Measurements from ENCODE around the gene GIGYF2.

DNA sequence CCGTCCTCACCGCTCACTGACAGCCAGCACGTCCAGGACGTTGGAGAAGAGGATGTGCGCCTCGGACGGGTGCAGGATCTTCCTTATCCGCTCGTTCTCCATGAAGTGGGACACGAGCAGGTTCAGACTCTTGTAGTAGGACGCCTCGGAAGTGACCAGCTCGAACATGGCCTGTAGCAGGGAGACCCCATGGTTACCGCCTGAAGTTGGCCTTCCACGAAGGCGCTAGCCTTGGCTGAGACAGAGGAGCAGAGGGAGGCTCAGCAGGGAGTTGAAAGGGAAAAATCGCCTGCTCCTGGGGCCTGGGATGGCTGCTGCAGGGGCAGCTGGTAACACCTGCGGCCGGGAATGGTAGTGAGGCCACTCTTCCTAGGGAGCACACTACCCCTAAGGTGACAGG, 197.6 kb downstream of the GIGYF2 start:
- TF ChIP-seq EZH2 (IDR thresholded peaks at IDR 0.05): no peak
- TF ChIP-seq POLR2A (IDR thresholded peaks at IDR 0.05; ENCODE audit: borderline replicate concordance, extremely low read depth, insufficient read depth, insufficient read length): no peak
- no peak for TF ChIP-seq FOSL1 (IDR thresholded peaks at IDR 0.05; ENCODE audit: low read depth)
- no peak for TF ChIP-seq SIN3A (IDR thresholded peaks at IDR 0.05; ENCODE audit: low read depth)
- TF ChIP-seq, protein P1, sequence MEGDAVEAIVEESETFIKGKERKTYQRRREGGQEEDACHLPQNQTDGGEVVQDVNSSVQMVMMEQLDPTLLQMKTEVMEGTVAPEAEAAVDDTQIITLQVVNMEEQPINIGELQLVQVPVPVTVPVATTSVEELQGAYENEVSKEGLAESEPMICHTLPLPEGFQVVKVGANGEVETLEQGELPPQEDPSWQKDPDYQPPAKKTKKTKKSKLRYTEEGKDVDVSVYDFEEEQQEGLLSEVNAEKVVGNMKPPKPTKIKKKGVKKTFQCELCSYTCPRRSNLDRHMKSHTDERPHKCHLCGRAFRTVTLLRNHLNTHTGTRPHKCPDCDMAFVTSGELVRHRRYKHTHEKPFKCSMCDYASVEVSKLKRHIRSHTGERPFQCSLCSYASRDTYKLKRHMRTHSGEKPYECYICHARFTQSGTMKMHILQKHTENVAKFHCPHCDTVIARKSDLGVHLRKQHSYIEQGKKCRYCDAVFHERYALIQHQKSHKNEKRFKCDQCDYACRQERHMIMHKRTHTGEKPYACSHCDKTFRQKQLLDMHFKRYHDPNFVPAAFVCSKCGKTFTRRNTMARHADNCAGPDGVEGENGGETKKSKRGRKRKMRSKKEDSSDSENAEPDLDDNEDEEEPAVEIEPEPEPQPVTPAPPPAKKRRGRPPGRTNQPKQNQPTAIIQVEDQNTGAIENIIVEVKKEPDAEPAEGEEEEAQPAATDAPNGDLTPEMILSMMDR (IDR thresholded peaks at IDR 0.05 in 2 of 3, conservative IDR thresholded peaks at IDR 0.05 in 1 of 3; ENCODE audit: borderline replicate concordance in 1 of 3, insufficient read depth in 1 of 3, low read depth in 2 of 3, low read length in 2 of 3): no peak
- TF ChIP-seq EZH2phosphoT487 (IDR thresholded peaks at IDR 0.05; ENCODE audit: borderline replicate concordance): no peak
- TF ChIP-seq, protein P2, sequence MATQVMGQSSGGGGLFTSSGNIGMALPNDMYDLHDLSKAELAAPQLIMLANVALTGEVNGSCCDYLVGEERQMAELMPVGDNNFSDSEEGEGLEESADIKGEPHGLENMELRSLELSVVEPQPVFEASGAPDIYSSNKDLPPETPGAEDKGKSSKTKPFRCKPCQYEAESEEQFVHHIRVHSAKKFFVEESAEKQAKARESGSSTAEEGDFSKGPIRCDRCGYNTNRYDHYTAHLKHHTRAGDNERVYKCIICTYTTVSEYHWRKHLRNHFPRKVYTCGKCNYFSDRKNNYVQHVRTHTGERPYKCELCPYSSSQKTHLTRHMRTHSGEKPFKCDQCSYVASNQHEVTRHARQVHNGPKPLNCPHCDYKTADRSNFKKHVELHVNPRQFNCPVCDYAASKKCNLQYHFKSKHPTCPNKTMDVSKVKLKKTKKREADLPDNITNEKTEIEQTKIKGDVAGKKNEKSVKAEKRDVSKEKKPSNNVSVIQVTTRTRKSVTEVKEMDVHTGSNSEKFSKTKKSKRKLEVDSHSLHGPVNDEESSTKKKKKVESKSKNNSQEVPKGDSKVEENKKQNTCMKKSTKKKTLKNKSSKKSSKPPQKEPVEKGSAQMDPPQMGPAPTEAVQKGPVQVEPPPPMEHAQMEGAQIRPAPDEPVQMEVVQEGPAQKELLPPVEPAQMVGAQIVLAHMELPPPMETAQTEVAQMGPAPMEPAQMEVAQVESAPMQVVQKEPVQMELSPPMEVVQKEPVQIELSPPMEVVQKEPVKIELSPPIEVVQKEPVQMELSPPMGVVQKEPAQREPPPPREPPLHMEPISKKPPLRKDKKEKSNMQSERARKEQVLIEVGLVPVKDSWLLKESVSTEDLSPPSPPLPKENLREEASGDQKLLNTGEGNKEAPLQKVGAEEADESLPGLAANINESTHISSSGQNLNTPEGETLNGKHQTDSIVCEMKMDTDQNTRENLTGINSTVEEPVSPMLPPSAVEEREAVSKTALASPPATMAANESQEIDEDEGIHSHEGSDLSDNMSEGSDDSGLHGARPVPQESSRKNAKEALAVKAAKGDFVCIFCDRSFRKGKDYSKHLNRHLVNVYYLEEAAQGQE (IDR thresholded peaks at IDR 0.05; ENCODE audit: low read depth): no peak
- TF ChIP-seq, protein P3, sequence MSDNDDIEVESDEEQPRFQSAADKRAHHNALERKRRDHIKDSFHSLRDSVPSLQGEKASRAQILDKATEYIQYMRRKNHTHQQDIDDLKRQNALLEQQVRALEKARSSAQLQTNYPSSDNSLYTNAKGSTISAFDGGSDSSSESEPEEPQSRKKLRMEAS (IDR thresholded peaks at IDR 0.05): no peak

Data from HCT116 (cell line).